GM23338 (cell line): ENCODE data around the gene SH3BP2. TPM values are rescaled to one million over a fixed set of nuclear protein-coding genes. Genes with fewer than 3 reads are reported as not detected.

ENCODE experiments used
- ATAC-seq: fragments of 200-7000 bp; cut with Tn5 transposase; 3 replicates; pipeline ENCODE4 v1.9.1; 2020
- DNase-seq: peaks from one replicate; pipeline ENCODE4 v3.0.0-alpha.2; 2015; ENCODE audit warnings: low spot score
- H2AFZ ChIP-seq: fragments of 200-600 bp; sonication (generic); 2 replicates; pipeline ENCODE4 v1.8.0; 2016; ENCODE audit warnings: antibody characterized with exemption, mild to moderate bottlenecking, moderate library complexity
- H3F3A ChIP-seq: fragments of 200-600 bp; sonication (generic); replicated peaks from 2 replicates; pipeline ENCODE4 v1.8.0; 2017; ENCODE audit warnings: antibody characterized with exemption, mixed run types, low read depth
- H3K27ac ChIP-seq: fragments of 200-600 bp; sonication (generic); 2 replicates; pipeline ENCODE4 v1.6.1; 2016; ENCODE audit warnings: low read depth
- H3K27me3 ChIP-seq: fragments of 200-600 bp; sonication (generic); 2 replicates; pipeline ENCODE4 v1.8.0; 2016; ENCODE audit warnings: mild to moderate bottlenecking, mixed run types, moderate library complexity; ENCODE audit not compliant: insufficient read depth
- H3K36me3 ChIP-seq: fragments of 200-600 bp; sonication (generic); 2 replicates; pipeline ENCODE4 v1.8.0; 2016; ENCODE audit warnings: mild to moderate bottlenecking; ENCODE audit not compliant: insufficient read depth
- H3K4me1 ChIP-seq: fragments of 200-600 bp; sonication (generic); 2 replicates; pipeline ENCODE4 v1.8.0; 2016; ENCODE audit warnings: mild to moderate bottlenecking, moderate library complexity; ENCODE audit not compliant: insufficient read depth
- H3K4me2 ChIP-seq: fragments of 200-600 bp; sonication (generic); 2 replicates; pipeline ENCODE4 v1.7.1; 2017; ENCODE audit warnings: mixed run types
- H3K4me3 ChIP-seq: fragments of 200-600 bp; sonication (generic); 2 replicates; pipeline ENCODE4 v1.6.1; 2016; ENCODE audit warnings: mixed run types
- H3K79me2 ChIP-seq: fragments of 200-600 bp; sonication (generic); replicated peaks from 2 replicates; pipeline ENCODE4 v1.8.0; 2017; ENCODE audit warnings: mild to moderate bottlenecking; ENCODE audit not compliant: insufficient read depth
- H3K9me2 ChIP-seq: fragments of 200-600 bp; sonication (generic); 2 replicates; pipeline ENCODE4 v1.8.0; 2017; ENCODE audit not compliant: insufficient read depth
- H4K20me1 ChIP-seq: fragments of 200-600 bp; sonication (generic); replicated peaks from 2 replicates; pipeline ENCODE4 v1.8.0; 2017; ENCODE audit warnings: mild to moderate bottlenecking; ENCODE audit not compliant: insufficient read depth
- H3K27ac Mint-ChIP-seq: 2 replicates; pipeline ENCODE4 v1.8.0; 2020; ENCODE audit warnings: inconsistent platforms, mild to moderate bottlenecking, moderate library complexity, mixed read lengths
- H3K27me3 Mint-ChIP-seq: 3 replicates; pipeline ENCODE4 v1.8.0; 2022; ENCODE audit warnings: low read depth, mild to moderate bottlenecking, moderate library complexity, mixed read lengths, inconsistent platforms; ENCODE audit not compliant: insufficient read depth, poor library complexity
- H3K36me3 Mint-ChIP-seq: 3 replicates; pipeline ENCODE4 v1.8.0; 2021; ENCODE audit warnings: low read depth, mild to moderate bottlenecking, inconsistent platforms, moderate library complexity, mixed read lengths
- H3K4me1 Mint-ChIP-seq: 3 replicates; pipeline ENCODE4 v1.8.0; 2020; ENCODE audit warnings: mild to moderate bottlenecking, inconsistent platforms, mixed read lengths
- H3K4me3 Mint-ChIP-seq: 3 replicates; pipeline ENCODE4 v1.8.0; 2021; ENCODE audit warnings: moderate library complexity, mild to moderate bottlenecking, inconsistent platforms, mixed read lengths
- H3K9me3 Mint-ChIP-seq: 3 replicates; pipeline ENCODE4 v1.8.0; 2020; ENCODE audit warnings: moderate library complexity, mild to moderate bottlenecking, inconsistent platforms, mixed read lengths
- CTCF ChIP-seq, 2 experiments: fragments of 200-600 bp in 1 of 2; sonication (generic) in 1 of 2; conservative IDR thresholded peaks; 2 replicates each; pipeline versions ENCODE4 v1.5.1 to v1.6.1; 2016 to 2017; ENCODE audit warnings: antibody characterized with exemption in 2 of 2, low read depth in 2 of 2, mild to moderate bottlenecking in 2 of 2, moderate library complexity in 1 of 2
- ETS1 ChIP-seq: IDR thresholded peaks from 2 replicates; pipeline ENCODE4 v1.6.1; 2016; ENCODE audit warnings: antibody characterized with exemption
- EZH2phosphoT487 ChIP-seq: fragments of 200-600 bp; sonication (generic); IDR thresholded peaks from one replicate; pipeline ENCODE4 v1.8.1; 2018; ENCODE audit warnings: antibody characterized with exemption; ENCODE audit not compliant: unreplicated experiment
- JUNB ChIP-seq: IDR thresholded peaks from one replicate; pipeline ENCODE4 v1.6.1; 2016; ENCODE audit warnings: antibody characterized with exemption; ENCODE audit not compliant: unreplicated experiment
- NANOG ChIP-seq: IDR thresholded peaks from 2 replicates; pipeline ENCODE4 v1.6.1; 2016; ENCODE audit warnings: antibody characterized with exemption, borderline replicate concordance
- POLR2AphosphoS5 ChIP-seq: IDR thresholded peaks from 2 replicates; pipeline ENCODE4 v1.6.1; 2016; ENCODE audit warnings: antibody characterized with exemption, low read depth
- ZNF114 ChIP-seq: fragments of 250-450 bp; sonication (Bioruptor Pico); IDR thresholded peaks from 2 replicates; pipeline ENCODE4 v1.5.0; 2020; ENCODE audit warnings: mild to moderate bottlenecking, moderate library complexity
- ZNF331 ChIP-seq: fragments of 250-450 bp; sonication (Bioruptor Pico); IDR thresholded peaks from 2 replicates; pipeline ENCODE4 v1.5.0; 2020; ENCODE audit warnings: low read depth, mild to moderate bottlenecking, moderate library complexity
- polyA plus RNA-seq: library from polyadenylated mRNA; unstranded; fragments of >200 nt; fragmentation: Nextera tagmentation; extraction: Ambion mirVana; gene quantifications from 2 replicates; pipeline ENCODE4 v1.2.1, GENCODE V29; 2016
- total RNA-seq: library from RNA; depleted of rRNA; stranded (reverse); fragments of >200 nt; shearing (Covaris generic); gene quantifications from 2 replicates; pipeline ENCODE4 v1.2.3, GENCODE V29; 2014
- TF ChIP-seq, protein P1 (sequence below): IDR thresholded peaks from one replicate; pipeline ENCODE4 v1.6.1; 2018; ENCODE audit warnings: antibody characterized with exemption; ENCODE audit not compliant: unreplicated experiment

Gene SH3BP2
- total and polyA plus RNA-seq, 2 experiments from 2014 or later, result 15.2 to 43.9 TPM

DNA sequence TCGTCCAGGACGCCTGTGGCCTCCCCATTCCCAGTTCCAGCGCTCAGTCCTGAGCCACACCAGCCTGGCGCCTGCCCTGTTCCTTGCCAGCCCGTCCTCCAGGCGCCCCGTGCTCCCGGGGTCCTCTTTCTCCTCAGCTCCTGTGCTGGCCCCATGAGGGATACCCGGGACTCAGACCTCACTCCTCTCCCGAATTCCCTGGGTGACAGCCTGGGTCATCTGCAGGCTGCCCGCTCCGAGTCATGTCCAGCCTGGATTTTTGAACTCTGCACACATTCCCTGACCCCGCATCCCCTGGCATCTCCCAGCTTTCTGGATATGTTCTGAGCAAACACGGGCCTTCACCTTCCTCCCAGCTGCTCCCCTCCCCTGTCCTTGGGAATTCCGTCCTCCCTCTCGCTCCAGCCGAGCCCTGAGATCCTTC, 35.9 kb downstream of the SH3BP2 start:
- TF ChIP-seq POLR2AphosphoS5 (no peak), CTCF (conservative IDR thresholded peaks at IDR 0.05; ENCODE audit: low read depth in 2 of 2) (no peak), ZNF331 (CRISPR knock-in tag) (no peak), NANOG (no peak), EZH2phosphoT487 (no peak), ZNF114 (CRISPR knock-in tag) (no peak), JUNB (no peak)
- TF ChIP-seq, protein P1, sequence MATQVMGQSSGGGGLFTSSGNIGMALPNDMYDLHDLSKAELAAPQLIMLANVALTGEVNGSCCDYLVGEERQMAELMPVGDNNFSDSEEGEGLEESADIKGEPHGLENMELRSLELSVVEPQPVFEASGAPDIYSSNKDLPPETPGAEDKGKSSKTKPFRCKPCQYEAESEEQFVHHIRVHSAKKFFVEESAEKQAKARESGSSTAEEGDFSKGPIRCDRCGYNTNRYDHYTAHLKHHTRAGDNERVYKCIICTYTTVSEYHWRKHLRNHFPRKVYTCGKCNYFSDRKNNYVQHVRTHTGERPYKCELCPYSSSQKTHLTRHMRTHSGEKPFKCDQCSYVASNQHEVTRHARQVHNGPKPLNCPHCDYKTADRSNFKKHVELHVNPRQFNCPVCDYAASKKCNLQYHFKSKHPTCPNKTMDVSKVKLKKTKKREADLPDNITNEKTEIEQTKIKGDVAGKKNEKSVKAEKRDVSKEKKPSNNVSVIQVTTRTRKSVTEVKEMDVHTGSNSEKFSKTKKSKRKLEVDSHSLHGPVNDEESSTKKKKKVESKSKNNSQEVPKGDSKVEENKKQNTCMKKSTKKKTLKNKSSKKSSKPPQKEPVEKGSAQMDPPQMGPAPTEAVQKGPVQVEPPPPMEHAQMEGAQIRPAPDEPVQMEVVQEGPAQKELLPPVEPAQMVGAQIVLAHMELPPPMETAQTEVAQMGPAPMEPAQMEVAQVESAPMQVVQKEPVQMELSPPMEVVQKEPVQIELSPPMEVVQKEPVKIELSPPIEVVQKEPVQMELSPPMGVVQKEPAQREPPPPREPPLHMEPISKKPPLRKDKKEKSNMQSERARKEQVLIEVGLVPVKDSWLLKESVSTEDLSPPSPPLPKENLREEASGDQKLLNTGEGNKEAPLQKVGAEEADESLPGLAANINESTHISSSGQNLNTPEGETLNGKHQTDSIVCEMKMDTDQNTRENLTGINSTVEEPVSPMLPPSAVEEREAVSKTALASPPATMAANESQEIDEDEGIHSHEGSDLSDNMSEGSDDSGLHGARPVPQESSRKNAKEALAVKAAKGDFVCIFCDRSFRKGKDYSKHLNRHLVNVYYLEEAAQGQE, result no peak
- no peak for DNase-seq
- H3K27me3 ChIP-seq, result no peaks in the 10 kb centered on the region
- H3K79me2 ChIP-seq, result no peaks in the 10 kb centered on the region
- Mint-ChIP-seq H3K9me3 (peaks cover 3% of the 10 kb centered on the region; the same call in 2 of the 3 replicates), H3K27ac (0 out of 2 replicates have a peak overlapping the region, but pooled peaks have one; percentile 46), H3K27me3 (peaks cover 2% of the 10 kb centered on the region), H3K4me1 (no peaks in the 10 kb centered on the region), H3K4me3 (no peak overlapping the region), H3K36me3 (peaks cover 40% of the 10 kb centered on the region)
- no peaks in the 10 kb centered on the region for H3K36me3 ChIP-seq
- no peak overlapping the region for H2AFZ ChIP-seq
- H3K4me3 ChIP-seq, result no peak overlapping the region
- H4K20me1 ChIP-seq, result no peaks in the 10 kb centered on the region
- no peaks in the 10 kb centered on the region for H3K4me1 ChIP-seq
- no peak overlapping the region for H3K4me2 ChIP-seq
- no peak for ATAC-seq
- 0 out of 2 replicates have a peak, but pooled peaks cover 7% of the 10 kb centered on the region for H3F3A ChIP-seq
- no peaks in the 10 kb centered on the region for H3K9me2 ChIP-seq
- no peak overlapping the region for H3K27ac ChIP-seq

- Histone ChIP-seq H3K4me1 (no peaks in the 10 kb centered on the region), H3K4me3 (no peak overlapping the region), H3K36me3 (no peaks in the 10 kb centered on the region), H3K27ac (no peak overlapping the region), H2AFZ (no peak overlapping the region), H3K9me2 (no peaks in the 10 kb centered on the region), H4K20me1 (no peaks in the 10 kb centered on the region), H3K27me3 (no peaks in the 10 kb centered on the region), H3F3A (0 out of 2 replicates have a peak, but pooled peaks cover 7% of the 10 kb centered on the region), H3K79me2 (no peaks in the 10 kb centered on the region), H3K4me2 (no peak overlapping the region)
- no peak for DNase-seq
- ATAC-seq, result no peak
- Mint-ChIP-seq H3K4me1 (no peaks in the 10 kb centered on the region), H3K27ac (no peak overlapping the region), H3K27me3 (peaks cover 2% of the 10 kb centered on the region), H3K4me3 (no peak overlapping the region), H3K9me3 (peaks cover 3% of the 10 kb centered on the region; the same call in 2 of the 3 replicates), H3K36me3 (peaks cover 37% of the 10 kb centered on the region)
- no peak for TF ChIP-seq ETS1
- TF ChIP-seq EZH2phosphoT487, result no peak
Observed at GRCh38 chr4:2829321-2829932, 36.5 kb downstream of the SH3BP2 start.
